GM13976 (cell line): ENCODE measurements around the gene CD164L2.
A peak's percentile ranks its signal among the peaks of the same experiment; 100 is the strongest.

Experiments used
- DNase-seq: peaks from one replicate; pipeline ENCODE4 v3.0.0; 2012; ENCODE audit warnings: low spot score
- CTCF ChIP-seq: IDR thresholded peaks from 2 replicates; pipeline ENCODE4 v1.5.1; 2012; ENCODE audit warnings: borderline replicate concordance, mild to moderate bottlenecking; ENCODE audit not compliant: insufficient read depth; ENCODE audit errors: extremely low read depth, missing control alignments, control extremely low read depth
- in situ Hi-C: fragments of 300-500 bp; cut with MboI; formaldehyde crosslinking; loops from one replicate; pipeline ENCODE4 v1.12.0; 2022; ENCODE audit warnings: low sequenced_read_pairs, mixed read lengths, inconsistent platforms; ENCODE audit not compliant: unreplicated experiment

Gene CD164L2

DNA sequence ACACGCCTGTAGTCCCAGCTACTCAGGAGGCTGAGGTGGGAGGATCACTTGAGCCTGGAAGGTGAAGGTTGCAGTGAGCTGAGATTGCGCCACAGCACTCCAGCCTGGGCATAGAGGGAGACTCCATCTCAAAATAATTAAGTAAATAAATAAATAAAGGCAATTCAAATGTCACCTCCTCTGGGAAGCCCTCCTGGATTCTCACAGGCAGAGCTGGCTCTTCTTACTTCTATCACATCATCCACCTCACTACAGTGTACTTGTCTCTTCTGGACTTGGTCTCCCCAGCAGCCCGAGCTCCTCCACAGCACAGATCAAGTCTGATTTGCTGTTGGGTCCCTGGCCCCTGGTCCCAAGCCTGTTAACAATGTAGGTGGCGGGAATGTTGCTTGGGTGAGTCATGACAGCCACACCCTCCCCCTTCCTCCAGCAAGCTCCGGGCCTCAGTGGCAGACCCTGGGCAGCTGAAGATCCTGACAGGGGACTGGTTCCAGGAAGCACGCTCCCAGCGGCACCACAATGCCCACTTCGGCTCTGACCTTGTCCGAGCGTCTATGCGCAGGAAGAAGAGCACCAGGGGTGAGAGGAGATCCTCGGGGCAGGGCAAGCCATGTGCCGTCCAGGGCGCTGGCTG, 36.0 kb downstream of the CD164L2 start:
- in situ Hi-C loops = no loop called here
- no peak for DNase-seq
- TF ChIP-seq CTCF = no peak

DNA sequence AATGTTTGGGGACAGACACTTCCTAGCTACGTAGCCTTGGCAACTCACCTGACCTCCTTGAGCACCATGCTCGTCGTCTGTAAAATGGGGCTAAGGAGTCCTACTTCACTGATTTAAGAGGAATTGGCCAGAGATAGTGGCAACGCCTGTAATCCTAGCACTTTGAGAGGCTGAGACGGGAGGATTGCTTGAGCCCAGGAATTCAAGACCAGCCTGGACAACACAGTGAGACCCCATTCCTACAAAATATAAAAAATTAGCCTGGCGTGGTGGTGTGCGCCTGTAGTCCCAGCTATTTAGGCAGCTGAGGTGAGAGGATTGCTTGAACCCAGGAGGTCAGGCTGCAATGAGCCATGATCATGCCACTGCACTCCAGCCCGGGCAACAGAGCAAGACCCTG, 36.8 kb downstream of the CD164L2 start:
- no peak for DNase-seq
- in situ Hi-C loops = no loop called here
- TF ChIP-seq CTCF = no peak

DNA sequence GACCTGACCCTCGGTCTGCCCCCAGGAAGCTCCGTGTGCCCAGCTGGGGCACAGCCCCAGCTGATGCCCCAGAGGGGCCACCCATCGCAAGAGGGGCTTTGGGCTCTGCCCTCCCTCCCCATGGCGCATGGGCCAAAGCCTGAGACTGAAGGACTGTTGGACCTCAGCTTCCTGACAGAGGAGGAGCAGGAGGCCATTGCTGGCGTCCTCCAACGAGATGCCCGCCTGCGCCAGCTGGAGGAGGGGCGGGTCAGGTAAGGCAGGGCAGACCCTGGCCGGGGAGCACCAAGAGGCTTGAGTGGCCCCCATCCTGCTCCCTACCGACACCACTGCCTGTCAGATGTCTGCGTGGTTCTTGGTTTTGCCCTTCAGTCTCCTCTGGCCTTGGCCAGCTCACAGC, 37.9 kb downstream of the CD164L2 start:
- TF ChIP-seq CTCF = no peak
- no peak for DNase-seq
- in situ Hi-C loops = no loop called here

DNA sequence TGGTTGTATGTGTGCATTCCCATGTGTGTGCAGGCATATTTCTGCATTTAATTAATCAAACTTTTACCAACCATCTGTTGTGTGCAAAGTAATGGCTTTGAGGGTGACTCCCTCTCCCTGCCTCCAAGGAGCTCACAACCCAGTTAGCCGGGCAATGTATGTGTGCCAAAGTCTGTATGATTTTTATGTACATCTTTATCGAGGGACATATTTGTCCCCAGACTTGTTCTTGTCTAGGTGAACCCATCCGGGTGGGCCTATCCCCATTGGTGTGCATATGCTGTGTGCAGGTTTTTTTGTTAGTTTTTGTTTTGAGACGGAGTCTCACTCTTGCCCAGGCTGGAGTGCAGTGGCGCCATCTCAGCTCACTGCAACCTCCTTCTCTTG, 39.5 kb downstream of the CD164L2 start:
- DNase-seq = no peak
- no peak for TF ChIP-seq CTCF
- in situ Hi-C loops = no loop called here

DNA sequence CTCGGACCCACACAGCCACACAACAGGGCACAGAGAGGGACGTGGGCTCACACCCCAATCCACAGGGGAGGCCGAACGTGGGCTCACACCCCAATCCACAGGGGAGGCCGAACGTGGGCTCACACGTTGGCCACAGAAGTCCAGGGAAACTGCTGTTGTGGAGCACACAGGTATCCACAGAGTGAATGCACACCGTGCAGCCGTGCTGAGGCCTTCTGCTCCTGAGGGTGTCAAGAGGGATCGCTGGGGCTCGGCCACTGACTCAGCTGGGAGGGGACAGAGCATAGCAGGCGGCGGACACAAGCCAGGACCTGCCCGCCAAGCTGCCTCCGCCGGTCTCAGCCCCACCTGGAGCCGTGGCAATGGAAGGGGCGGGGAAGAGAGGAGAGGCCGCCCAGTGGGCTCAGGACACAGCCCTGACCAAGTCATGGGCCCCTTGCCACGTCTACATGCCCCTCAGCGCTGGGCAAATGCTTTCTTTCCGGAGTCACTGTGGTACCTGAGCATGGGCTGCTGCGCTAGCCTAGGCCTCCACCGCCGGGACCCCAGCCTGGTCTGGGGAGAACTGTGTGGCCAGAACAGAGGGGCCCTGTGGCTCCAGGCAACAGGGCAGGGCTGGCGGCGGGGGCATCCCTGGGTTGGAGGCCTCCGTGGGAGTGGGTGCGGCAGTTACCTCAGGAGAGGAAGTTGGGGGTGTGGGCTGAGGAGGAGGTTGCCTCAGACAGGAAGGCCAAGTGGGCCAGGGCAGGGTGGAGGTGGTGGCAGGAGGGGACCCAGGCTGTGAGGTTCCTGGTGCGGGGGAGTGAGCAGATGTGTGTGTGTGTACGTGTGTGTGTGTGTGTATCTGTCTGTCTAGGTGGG, 40.1 kb downstream of the CD164L2 start:
- TF ChIP-seq CTCF = no peak
- DNase-seq = peak; percentile 69
- in situ Hi-C loops = no loop called here

- in situ Hi-C loops = no loop called here
- peak; percentile 65 for DNase-seq
- no peak for TF ChIP-seq CTCF
Measured at GRCh38 chr1:27342391-27342777, 40.7 kb downstream of the CD164L2 start.
